KMS-11 (cell line): ENCODE results near the gene RHEX.

Source experiments
- H2AFZ ChIP-seq: fragments of 200-600 bp; sonication (generic); 2 replicates; pipeline ENCODE4 v1.6.1; 2016; ENCODE audit warnings: antibody characterized with exemption, mixed run types, low read depth
- H3K27ac ChIP-seq: fragments of 200-600 bp; sonication (generic); 2 replicates; pipeline ENCODE4 v1.6.1; 2016; ENCODE audit warnings: mild to moderate bottlenecking, mixed run types
- H3K27me3 ChIP-seq: fragments of 200-600 bp; sonication (generic); 2 replicates; pipeline ENCODE4 v1.6.1; 2017; ENCODE audit warnings: mild to moderate bottlenecking, low read depth, mixed run types, moderate library complexity; ENCODE audit not compliant: insufficient read depth
- H3K36me3 ChIP-seq: fragments of 200-600 bp; sonication (generic); 2 replicates; pipeline ENCODE4 v1.6.1; 2017; ENCODE audit warnings: mild to moderate bottlenecking, mixed run types; ENCODE audit not compliant: insufficient read depth
- H3K4me1 ChIP-seq: fragments of 200-600 bp; sonication (generic); 2 replicates; pipeline ENCODE4 v1.6.1; 2016; ENCODE audit warnings: mild to moderate bottlenecking, low read depth, mixed run types; ENCODE audit not compliant: poor library complexity, severe bottlenecking
- H3K4me2 ChIP-seq: fragments of 200-600 bp; sonication (generic); 2 replicates; pipeline ENCODE4 v1.7.0; 2016; ENCODE audit warnings: mild to moderate bottlenecking, mixed run types
- H3K4me3 ChIP-seq: fragments of 200-600 bp; sonication (generic); IDR thresholded peaks from 2 replicates; pipeline ENCODE4 v1.6.1; 2017; ENCODE audit warnings: low read depth, low read length, mixed read lengths; ENCODE audit not compliant: insufficient read depth
- H3K79me2 ChIP-seq: fragments of 200-600 bp; sonication (generic); 2 replicates; pipeline ENCODE4 v1.6.1; 2016; ENCODE audit warnings: low read depth, mixed run types; ENCODE audit not compliant: insufficient read depth
- H3K9ac ChIP-seq: fragments of 200-600 bp; sonication (generic); 2 replicates; pipeline ENCODE4 v1.6.1; 2016; ENCODE audit warnings: mild to moderate bottlenecking, mixed run types
- H4K20me1 ChIP-seq: fragments of 200-600 bp; sonication (generic); 2 replicates; pipeline ENCODE4 v1.6.1; 2016; ENCODE audit warnings: mild to moderate bottlenecking, mixed run types; ENCODE audit not compliant: insufficient read depth
- TF ChIP-seq, protein P1 (sequence below): fragments of 200-600 bp; sonication (generic); conservative IDR thresholded peaks from 2 replicates; pipeline ENCODE4 v1.6.1; 2017; ENCODE audit warnings: low read depth, mild to moderate bottlenecking, antibody characterized with exemption, low read length, moderate library complexity, mixed read lengths

The RHEX gene

DNA sequence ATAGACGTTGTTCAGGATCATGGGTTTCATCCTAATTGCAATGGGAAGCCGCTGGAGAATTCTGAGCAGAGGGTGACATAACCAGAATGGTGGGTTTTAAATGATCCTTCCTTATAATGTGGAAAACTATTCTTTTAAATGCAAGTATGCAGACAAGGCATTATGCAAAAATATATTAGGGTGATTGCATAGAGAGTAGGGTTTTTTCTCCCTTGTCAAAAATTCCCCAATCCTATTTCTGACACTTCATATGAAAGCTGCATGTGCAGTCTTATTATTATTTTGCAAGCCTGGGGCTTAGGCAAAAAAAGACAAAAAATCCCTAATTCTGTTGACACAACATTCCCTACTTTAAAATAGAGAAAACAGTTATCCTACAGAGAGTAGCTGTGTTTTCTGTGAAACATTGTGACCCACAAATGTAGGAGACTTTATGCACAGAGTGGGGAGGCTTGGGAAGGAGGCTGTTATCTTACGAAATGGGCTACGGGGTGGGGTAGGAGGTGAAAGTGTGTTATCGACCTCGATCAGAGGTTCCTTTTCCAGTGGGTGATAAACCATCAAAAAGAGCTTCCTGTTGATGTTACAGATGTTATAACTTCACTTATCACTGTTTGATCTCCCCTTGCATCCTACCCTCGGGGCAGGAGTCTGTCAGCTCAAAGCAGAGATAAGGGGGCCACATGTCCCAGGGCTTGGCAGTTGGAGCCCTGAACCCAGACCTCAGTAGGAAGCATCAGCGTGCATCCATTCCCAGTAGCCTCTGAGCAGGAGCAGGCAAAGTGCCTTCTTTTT is 27.2 kb downstream of the RHEX start:
- TF ChIP-seq, protein P1, sequence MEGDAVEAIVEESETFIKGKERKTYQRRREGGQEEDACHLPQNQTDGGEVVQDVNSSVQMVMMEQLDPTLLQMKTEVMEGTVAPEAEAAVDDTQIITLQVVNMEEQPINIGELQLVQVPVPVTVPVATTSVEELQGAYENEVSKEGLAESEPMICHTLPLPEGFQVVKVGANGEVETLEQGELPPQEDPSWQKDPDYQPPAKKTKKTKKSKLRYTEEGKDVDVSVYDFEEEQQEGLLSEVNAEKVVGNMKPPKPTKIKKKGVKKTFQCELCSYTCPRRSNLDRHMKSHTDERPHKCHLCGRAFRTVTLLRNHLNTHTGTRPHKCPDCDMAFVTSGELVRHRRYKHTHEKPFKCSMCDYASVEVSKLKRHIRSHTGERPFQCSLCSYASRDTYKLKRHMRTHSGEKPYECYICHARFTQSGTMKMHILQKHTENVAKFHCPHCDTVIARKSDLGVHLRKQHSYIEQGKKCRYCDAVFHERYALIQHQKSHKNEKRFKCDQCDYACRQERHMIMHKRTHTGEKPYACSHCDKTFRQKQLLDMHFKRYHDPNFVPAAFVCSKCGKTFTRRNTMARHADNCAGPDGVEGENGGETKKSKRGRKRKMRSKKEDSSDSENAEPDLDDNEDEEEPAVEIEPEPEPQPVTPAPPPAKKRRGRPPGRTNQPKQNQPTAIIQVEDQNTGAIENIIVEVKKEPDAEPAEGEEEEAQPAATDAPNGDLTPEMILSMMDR: no peak
- Histone ChIP-seq H3K79me2 (no peaks in the 10 kb centered on the region), H3K36me3 (no peaks in the 10 kb centered on the region), H3K9ac (no peak overlapping the region), H3K27me3 (no peaks in the 10 kb centered on the region), H3K27ac (no peak overlapping the region), H4K20me1 (no peaks in the 10 kb centered on the region), H3K4me2 (no peak overlapping the region), H3K4me3 (no peak overlapping the region), H2AFZ (no peak overlapping the region), H3K4me1 (no peaks in the 10 kb centered on the region)

- TF ChIP-seq, protein P1: no peak
- H3K4me2 ChIP-seq: no peak overlapping the region
- H3K36me3 ChIP-seq: no peaks in the 10 kb centered on the region
- H3K79me2 ChIP-seq: no peaks in the 10 kb centered on the region
- no peaks in the 10 kb centered on the region for H3K27me3 ChIP-seq
- H3K27ac ChIP-seq: no peak overlapping the region
- H4K20me1 ChIP-seq: no peaks in the 10 kb centered on the region
- no peak overlapping the region for H3K4me3 ChIP-seq
- no peaks in the 10 kb centered on the region for H3K4me1 ChIP-seq
- H3K9ac ChIP-seq: no peak overlapping the region
- H2AFZ ChIP-seq: no peak overlapping the region
Observed at GRCh38 chr1:206081856-206082255, 28.9 kb downstream of the RHEX start.

GRCh38 chr1:206082831-206083695 is 30.1 kb downstream of the RHEX start:
- H3K36me3 ChIP-seq: no peaks in the 10 kb centered on the region
- H2AFZ ChIP-seq: no peak overlapping the region
- no peaks in the 10 kb centered on the region for H3K79me2 ChIP-seq
- no peaks in the 10 kb centered on the region for H4K20me1 ChIP-seq
- H3K9ac ChIP-seq: no peak overlapping the region
- no peaks in the 10 kb centered on the region for H3K4me1 ChIP-seq
- no peak overlapping the region for H3K27ac ChIP-seq
- H3K4me2 ChIP-seq: no peak overlapping the region
- no peak overlapping the region for H3K4me3 ChIP-seq
- no peaks in the 10 kb centered on the region for H3K27me3 ChIP-seq
- TF ChIP-seq, protein P1: no peak

DNA sequence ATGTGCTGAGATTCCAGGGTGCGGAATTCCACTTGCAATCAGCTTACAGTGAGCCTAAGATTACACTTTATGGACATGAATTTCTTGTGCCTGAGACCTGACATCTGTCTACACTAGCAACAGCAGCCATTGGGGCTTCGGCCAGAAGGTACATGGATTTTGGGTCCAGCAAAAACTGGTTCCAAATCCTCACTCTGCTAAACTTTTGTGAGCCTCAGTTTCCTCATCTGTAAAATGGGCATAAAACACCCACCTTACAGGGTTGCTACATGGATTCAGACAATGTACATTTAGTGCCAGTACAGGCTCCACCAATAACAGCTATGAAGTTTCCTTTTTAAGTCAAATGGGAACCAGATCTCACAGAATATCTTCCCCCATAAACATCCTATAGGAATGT is 30.8 kb downstream of the RHEX start:
- Histone ChIP-seq H3K4me2 (no peak overlapping the region), H3K27me3 (no peaks in the 10 kb centered on the region), H3K27ac (no peak overlapping the region), H3K36me3 (no peaks in the 10 kb centered on the region), H4K20me1 (no peaks in the 10 kb centered on the region), H3K4me1 (no peaks in the 10 kb centered on the region), H3K9ac (no peak overlapping the region), H3K79me2 (no peaks in the 10 kb centered on the region), H3K4me3 (no peak overlapping the region), H2AFZ (no peak overlapping the region)
- TF ChIP-seq, protein P1: no peak
